GM12891 (cell line): ENCODE measurements around the gene PPP6R1.
A peak's percentile ranks its signal among the peaks of the same experiment; 100 is the strongest.
"Not testable (repeated sequence)": the region's sequence is repeated elsewhere in the genome, so short reads cannot be mapped to it uniquely, and the experiment has no call there.

ENCODE experiments used
- DNase-seq: peaks from one replicate; pipeline ENCODE4 v3.0.0; 2011; ENCODE audit warnings: low spot score; ENCODE audit not compliant: insufficient read length
- FAIRE-seq: peaks from 2 replicates; lab custom pipeline; 2011; peaks lifted over from hg19 to GRCh38; lab: Jason Lieb, UNC
- PAX5 ChIP-seq: IDR thresholded peaks from 2 replicates; pipeline ENCODE4 v1.6.1; 2011; ENCODE audit warnings: low read length, moderate library complexity, mild to moderate bottlenecking; ENCODE audit not compliant: insufficient read depth, severe bottlenecking
- POLR2A ChIP-seq: IDR thresholded peaks from 2 replicates; pipeline ENCODE4 v1.6.1; 2011; ENCODE audit warnings: low read depth, low read length, control low read depth
- POLR2AphosphoS5 ChIP-seq: IDR thresholded peaks from 2 replicates; pipeline ENCODE4 v1.6.1; 2011; ENCODE audit warnings: low read depth, low read length, control low read depth
- POU2F2 ChIP-seq: IDR thresholded peaks from 2 replicates; pipeline ENCODE4 v1.6.1; 2011; ENCODE audit warnings: low read depth, mild to moderate bottlenecking, control low read depth, low read length, moderate library complexity
- SPI1 ChIP-seq: IDR thresholded peaks from 2 replicates; pipeline ENCODE4 v1.6.1; 2011; ENCODE audit warnings: low read depth, low read length, control low read depth
- TAF1 ChIP-seq: IDR thresholded peaks from 2 replicates; pipeline ENCODE4 v1.6.1; 2011; ENCODE audit warnings: low read depth, low read length, control low read depth

Gene PPP6R1

DNA sequence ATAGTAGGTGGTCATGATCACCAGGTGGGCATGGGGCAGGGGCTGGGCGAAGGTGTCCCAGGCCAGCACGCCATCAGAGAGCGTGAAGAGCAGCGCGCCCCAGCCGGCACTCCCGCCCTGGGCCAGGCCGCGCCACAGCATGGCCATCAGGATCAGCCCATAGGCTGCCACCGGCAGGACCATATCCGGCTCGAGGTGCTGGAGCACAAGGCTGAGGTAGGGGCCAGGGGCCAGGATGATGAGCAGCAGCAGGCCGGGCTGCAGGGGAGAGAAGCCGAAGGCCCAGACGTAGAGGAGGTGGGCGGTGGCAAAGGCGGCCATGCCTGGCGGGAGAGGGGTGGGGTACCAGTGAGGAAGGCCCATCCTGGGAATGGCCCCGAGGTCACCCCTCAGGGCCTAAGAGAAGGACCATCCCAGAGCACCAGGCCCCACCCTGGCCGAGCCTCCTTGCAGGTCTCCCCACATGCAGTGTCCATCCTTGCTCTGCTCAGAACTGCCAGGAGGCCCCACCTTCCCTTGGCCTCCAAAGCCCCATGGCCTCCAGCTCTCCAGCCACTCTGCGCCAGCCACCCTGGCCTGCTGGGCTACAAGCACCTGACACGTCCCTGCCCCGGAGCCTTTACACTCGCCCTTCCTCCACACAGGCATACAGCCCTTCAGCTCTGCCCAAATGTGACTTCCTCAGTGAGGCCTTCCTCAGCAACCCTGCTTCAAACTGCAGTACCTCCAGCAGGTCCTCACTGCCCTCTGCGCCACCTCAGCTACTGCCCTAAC is 31.4 kb downstream of the PPP6R1 start:
- TF ChIP-seq POLR2AphosphoS5, result no peak
- no peak for TF ChIP-seq POU2F2
- TF ChIP-seq PAX5, result no peak
- TF ChIP-seq TAF1, result no peak
- TF ChIP-seq POLR2A, result no peak; the same call in 1 of the 2 replicates
- TF ChIP-seq SPI1, result no peak
- no peak for DNase-seq
- no peak for FAIRE-seq

DNA sequence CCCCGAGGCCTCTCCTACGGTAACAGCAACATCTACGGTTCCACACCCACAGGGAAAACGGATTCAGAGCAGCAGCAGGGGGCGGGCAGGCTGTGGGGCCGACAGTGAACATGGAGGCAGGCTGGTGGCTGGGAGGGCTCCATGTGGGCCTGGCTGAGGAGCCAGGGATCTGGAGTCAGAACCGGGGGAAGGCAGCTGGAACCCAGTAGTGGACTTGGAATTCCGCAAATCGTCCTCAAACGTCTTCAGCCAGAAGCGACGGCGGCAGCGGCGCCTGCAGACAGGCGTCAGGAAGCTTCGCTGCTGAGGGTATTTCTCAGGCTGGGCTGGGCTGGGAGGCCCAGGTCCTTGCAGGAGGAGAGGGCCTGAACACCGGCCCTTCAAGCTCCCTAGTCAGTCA is 32.0 kb downstream of the PPP6R1 start:
- DNase-seq, result no peak
- FAIRE-seq, result no peak
- TF ChIP-seq POLR2A (no peak), POLR2AphosphoS5 (no peak), TAF1 (no peak), PAX5 (no peak), SPI1 (no peak), POU2F2 (no peak)

DNA sequence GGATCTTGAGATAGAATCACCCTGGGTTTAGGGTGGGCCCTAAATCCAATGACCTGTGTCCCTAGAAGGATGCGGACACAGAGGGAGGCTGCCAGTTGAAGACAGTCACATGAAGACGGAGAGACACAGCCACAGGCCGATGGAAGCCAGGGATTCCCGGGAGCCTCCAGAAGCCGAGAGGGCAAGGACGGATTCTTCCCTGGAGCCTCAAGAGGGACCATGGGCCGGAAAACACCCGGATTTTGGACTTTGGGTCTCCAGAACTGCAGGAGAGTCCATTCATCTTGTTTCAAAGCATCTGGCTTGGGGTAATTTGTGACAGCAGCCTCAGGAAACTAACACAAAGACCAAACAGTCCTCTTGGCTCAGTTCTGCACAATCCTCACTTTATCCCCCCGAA is 32.5 kb downstream of the PPP6R1 start:
- FAIRE-seq, result no peak

DNA sequence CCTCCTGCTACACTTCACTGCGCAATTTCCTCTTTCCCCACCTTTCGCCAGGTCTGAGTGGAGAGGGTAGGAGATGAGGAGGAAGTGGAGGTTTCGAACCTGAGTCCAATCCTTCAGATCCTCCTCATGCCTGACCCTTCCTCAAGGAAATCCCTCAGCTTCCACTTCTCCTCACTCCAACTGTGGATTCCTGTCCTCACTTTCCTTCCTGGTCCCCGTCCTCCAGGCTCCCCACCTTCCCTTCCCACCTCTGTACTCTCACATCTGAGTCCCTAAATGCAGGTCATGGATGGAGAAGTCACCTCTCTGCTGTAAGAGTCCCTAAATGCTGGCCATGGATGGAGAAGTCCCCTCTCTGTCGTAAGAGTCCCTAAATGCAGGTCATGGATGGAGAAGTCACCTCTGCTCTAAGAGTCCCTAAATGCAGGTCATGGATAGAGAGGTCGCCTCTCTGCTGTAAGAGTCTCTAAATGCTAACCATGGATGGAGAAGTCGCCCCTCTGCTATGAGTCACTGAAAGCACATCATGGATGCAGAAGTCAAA is 33.3 kb downstream of the PPP6R1 start:
- TF ChIP-seq PAX5 (no peak), POLR2AphosphoS5 (peak; percentile 36; the same call in 1 of the 2 replicates)
- DNase-seq (peak; percentile 8), FAIRE-seq (peak; percentile 23)

More for the DNA sequence above, 32.5 kb downstream of the PPP6R1 start:
- TF ChIP-seq TAF1 (no peak), POU2F2 (no peak), POLR2AphosphoS5 (no peak), PAX5 (no peak), POLR2A (no peak), SPI1 (no peak)
- no peak for DNase-seq

DNA sequence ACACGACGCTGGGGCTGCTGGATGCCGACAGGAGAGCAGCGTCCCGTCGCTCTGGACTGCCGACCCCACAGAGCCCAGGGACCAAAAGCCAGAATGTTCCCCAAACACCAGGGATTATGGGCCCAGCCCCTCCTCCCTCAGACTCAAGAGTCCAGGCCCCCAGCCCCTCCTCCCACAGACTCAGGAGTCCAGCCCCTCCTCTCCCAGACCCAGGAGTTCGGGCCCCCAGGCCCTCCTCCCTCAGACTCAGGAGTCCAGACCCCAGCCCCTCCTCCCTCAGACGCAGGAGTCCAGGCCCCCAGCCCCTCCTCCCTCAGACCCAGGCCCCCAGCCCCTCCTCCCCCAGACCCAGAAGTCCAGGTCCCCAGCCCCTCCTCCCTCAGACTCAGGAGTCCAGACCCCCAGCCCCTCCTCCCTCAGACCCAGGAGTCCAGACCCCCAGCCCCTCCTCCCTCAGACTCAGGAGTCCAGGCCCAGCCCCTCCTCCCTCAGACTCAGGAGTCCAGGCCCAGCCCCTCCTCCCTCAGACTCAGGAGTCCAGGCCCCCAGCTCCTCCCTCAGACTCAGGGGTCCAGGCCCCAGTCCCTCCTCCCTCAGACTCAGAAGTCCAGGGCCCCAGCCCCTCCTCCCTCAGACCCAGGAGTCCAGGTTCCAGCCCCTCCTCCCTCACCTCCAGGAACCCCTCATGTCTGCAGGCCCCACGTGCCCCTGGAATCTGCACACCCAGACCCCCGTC is 34.0 kb downstream of the PPP6R1 start:
- not testable (repeated sequence) for DNase-seq, FAIRE-seq

DNA sequence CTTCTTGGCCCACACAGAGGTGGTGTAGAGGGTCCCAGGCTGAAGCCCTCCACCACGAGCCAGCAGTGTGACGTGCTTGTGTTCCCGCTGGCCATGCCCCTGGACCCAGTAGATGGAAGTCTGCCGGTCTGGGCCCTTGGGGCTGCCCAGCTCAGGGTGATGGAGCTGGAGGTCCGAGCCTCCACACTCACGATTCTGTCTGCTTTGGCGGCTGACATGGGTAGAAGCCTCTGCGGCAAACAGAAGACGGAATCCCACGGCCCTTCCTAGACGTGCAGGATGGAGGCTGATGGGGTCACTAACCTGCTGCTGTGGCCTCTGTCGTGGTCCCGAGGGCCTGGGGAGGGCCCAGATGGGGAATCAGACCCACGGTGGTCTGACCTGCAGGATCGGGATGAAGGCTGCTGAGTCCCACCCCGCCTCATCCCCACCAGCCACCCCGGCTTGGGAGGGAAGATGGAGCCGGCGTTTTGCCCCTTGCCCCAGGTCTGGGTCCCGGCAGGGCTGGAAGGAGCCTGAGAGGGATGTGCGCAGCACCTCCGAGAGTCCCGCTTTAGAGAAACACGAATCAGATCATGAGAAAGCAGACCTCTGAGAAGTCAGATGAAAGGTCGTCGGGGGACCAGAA is 34.7 kb downstream of the PPP6R1 start:
- TF ChIP-seq TAF1 (no peak), POLR2AphosphoS5 (no peak), SPI1 (no peak), POU2F2 (no peak), POLR2A (no peak), PAX5 (no peak)
- FAIRE-seq (no peak), DNase-seq (no peak)

DNA sequence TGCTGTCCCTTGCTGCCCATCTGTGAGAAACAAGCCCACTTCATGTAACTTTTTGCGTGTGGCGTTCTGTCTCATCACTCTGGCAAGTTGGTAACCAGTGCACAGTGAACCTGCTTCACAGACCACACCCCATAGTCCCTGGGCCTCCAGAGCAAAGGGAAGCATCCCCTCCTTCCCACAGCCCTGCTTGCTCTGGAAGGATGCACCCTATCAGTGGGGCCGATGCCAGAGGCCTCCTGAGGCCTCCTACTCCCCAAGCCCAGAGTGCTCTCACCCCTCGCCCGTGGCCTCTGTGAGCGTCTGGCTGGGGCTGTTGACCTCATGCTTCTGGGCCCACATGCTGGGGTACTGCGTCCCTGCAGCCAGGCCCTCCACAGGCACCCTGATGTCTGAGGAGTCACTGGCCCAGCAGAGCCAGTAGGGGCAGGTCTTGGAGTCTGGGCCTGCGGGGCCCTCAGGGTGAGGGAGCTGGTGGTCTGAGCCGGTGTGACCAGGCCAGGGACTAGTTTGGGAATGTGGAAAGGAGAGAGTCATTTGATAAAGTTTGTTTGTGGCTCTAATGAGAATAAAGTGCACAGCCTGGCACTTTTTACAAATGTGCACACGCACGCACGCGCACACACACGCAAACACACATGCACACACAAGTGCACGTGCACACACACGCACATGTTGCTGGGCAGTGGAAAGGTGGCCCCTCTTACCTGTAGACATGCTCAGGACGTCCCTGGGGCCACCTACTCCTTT is 35.4 kb downstream of the PPP6R1 start:
- FAIRE-seq (no peak), DNase-seq (no peak)
- TF ChIP-seq POU2F2 (no peak), SPI1 (no peak), TAF1 (no peak), PAX5 (no peak), POLR2AphosphoS5 (no peak), POLR2A (no peak)

DNA sequence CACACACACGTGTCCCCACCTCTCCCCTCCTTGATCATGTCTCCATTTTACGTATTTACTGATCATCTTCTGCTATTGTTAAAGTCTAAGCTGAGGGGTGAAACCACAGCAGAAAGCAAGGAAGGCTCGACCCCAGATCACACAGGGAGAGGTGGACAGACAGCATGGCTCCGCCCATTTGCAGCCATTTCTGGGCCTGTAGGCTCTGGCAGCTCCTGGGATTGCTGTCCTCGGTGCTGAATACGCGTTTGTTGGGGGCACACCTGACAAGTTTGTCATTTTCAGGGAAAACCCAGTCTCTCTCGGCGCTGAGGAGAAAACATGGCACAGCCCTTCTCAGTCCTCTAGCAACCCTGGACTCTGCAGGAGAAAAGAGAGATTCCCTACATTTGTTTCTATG is 38.3 kb downstream of the PPP6R1 start:
- no peak for FAIRE-seq
- TF ChIP-seq POLR2A (no peak), PAX5 (no peak), TAF1 (no peak), POU2F2 (no peak), POLR2AphosphoS5 (no peak), SPI1 (no peak)
- DNase-seq, result no peak

DNA sequence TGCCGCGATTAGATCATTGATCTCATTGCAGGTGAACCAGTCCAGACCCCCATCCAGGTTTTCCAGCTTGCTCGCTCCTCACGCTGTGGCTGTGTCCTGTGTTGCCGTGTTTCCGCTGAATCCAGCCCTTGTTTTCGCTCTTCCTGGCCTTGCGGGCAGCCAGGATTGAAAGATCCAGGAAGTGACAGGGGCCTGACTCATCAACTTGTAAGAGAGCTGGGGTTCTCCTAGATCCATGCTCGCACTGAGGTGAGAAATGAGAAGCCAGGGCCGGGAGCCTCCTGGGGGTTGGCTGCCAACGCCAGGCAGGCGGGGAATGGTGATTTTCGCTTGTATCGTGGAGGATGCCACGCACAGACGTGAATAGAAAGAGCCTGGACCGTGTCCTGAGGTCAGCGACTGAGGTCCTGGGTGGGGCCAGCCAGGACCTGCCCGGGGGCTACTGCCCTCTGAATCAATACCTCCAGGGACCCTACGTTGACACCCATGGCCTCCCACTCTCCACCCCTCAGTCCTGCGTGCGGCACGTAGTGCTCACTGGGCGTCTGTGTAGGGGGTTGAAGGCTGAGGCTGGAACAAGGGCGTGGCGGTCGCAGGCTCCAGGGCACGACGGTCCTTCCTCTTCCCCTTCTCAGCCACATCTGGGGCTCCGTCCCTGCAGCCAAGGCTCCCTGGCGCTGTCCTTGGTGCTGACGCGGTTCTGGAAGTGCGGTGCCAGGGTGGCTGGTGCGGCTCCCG is 42.2 kb downstream of the PPP6R1 start:
- FAIRE-seq, result no peak
- TF ChIP-seq SPI1 (no peak), POU2F2 (no peak), TAF1 (no peak), POLR2A (no peak), POLR2AphosphoS5 (no peak), PAX5 (no peak)
- no peak for DNase-seq
